HepG2 (cell line): ENCODE measurements around the gene RPL35. TPM values are rescaled to one million over a fixed set of nuclear protein-coding genes. Genes with fewer than 3 reads are reported as not detected.

Experiments used
- ATAC-seq: fragments of 200-7000 bp; cut with Tn5 transposase; 3 replicates; pipeline ENCODE4 v1.9.1; 2020; ENCODE audit warnings: mild to moderate bottlenecking, moderate library complexity
- BruUV-seq: library from RNA; stranded (reverse); fragments of 400-500 nt; replicated peaks from 2 replicates; lab custom pipeline; 2021; lab: Mats Ljungman, UMichigan
- CTCF ChIA-PET: fragments of 300-600 bp; formaldehyde crosslinking; extraction: SDS; loops from one replicate; lab custom pipeline; 2021; ENCODE audit warnings: low total read pairs, inconsistent platforms, low intra/inter-chr PET ratio; lab: Yijun Ruan, JAX
- POLR2A ChIA-PET: fragments of 350-600 bp; sonication (Branson Sonifier 250); formaldehyde crosslinking; loops from one replicate; lab custom pipeline; 2020; ENCODE audit warnings: antibody characterized with exemption, inconsistent platforms; lab: Yijun Ruan, JAX
- DNase-seq: peaks from one replicate; pipeline ENCODE4 v3.0.0-alpha.2; 2015; ENCODE audit warnings: low spot score
- FAIRE-seq: peaks from 3 replicates; lab custom pipeline; 2011; peaks lifted over from hg19 to GRCh38; lab: Jason Lieb, UNC
- H2AFZ ChIP-seq: one replicate; pipeline ENCODE4 v1.6.1; 2011; ENCODE audit warnings: low read length, inconsistent platforms
- H3K27ac ChIP-seq: fragments of 300-600 bp; 3 replicates; pipeline ENCODE4 v1.8.0; 2011; ENCODE audit warnings: mixed run types, mild to moderate bottlenecking, mixed read lengths, low read length, inconsistent platforms; ENCODE audit not compliant: insufficient read depth; ENCODE audit errors: extremely low read length
- H3K27me3 ChIP-seq, 2 experiments: fragments of 200-600 bp in 1 of 2; 2 replicates in 1 of 2; 3 replicates in 1 of 2; pipeline versions ENCODE4 v1.6.0 to v1.8.0; 2011; ENCODE audit warnings: low read length in 2 of 2, mild to moderate bottlenecking in 2 of 2, moderate library complexity in 2 of 2, inconsistent platforms in 1 of 2; ENCODE audit not compliant: insufficient read depth in 2 of 2, control insufficient read depth in 1 of 2
- H3K36me3 ChIP-seq, 2 experiments: fragments of 200-600 bp in 1 of 2; replicated peaks in 1 of 2; 2 replicates in 1 of 2; 3 replicates in 1 of 2; pipeline versions ENCODE4 v1.5.1 to v1.8.0; 2011; ENCODE audit warnings: low read length in 2 of 2, inconsistent platforms in 1 of 2; ENCODE audit not compliant: insufficient read depth in 2 of 2, control insufficient read depth in 1 of 2
- H3K4me1 ChIP-seq: 2 replicates; pipeline ENCODE4 v1.5.1; 2012; ENCODE audit warnings: low read length, inconsistent platforms; ENCODE audit not compliant: insufficient read depth
- H3K4me2 ChIP-seq: 2 replicates; pipeline ENCODE4 v1.6.0; 2011; ENCODE audit warnings: low read depth, low read length, inconsistent platforms
- H3K4me3 ChIP-seq, 3 experiments: fragments of 200-600 bp in 1 of 3; sonication (generic), shearing (Covaris generic) in 1 of 3; replicated peaks in 1 of 3; 2 replicates each; pipeline ENCODE4 v1.5.1; 2011 to 2016; ENCODE audit warnings: low read length in 3 of 3, inconsistent platforms in 2 of 3, low read depth in 2 of 3, mild to moderate bottlenecking in 2 of 3, control low read depth in 1 of 3, mixed read lengths in 1 of 3; ENCODE audit not compliant: insufficient read depth in 1 of 3
- H3K79me2 ChIP-seq: one replicate; pipeline ENCODE4 v1.6.1; 2011; ENCODE audit warnings: low read length, inconsistent platforms; ENCODE audit not compliant: insufficient read depth
- H3K9ac ChIP-seq: 2 replicates; pipeline ENCODE4 v1.6.0; 2011; ENCODE audit warnings: mild to moderate bottlenecking, low read depth, low read length, inconsistent platforms; ENCODE audit not compliant: insufficient read depth
- H3K9me3 ChIP-seq: 2 replicates; pipeline ENCODE4 v1.5.1; 2012; ENCODE audit warnings: mild to moderate bottlenecking, low read length
- H4K20me1 ChIP-seq: 2 replicates; pipeline ENCODE4 v1.6.0; 2011; ENCODE audit warnings: inconsistent platforms, mild to moderate bottlenecking, low read length, moderate library complexity; ENCODE audit not compliant: insufficient read depth
- CBX5 ChIP-seq: sonication (generic); formaldehyde crosslinking; IDR thresholded peaks from 2 replicates; pipeline ENCODE4 v1.4.0; 2020; ENCODE audit warnings: missing genetic modification reagents, borderline replicate concordance
- KDM1A ChIP-seq: IDR thresholded peaks from 2 replicates; pipeline ENCODE4 v1.6.1; 2016; ENCODE audit warnings: missing compliant biosample characterization
- ZNF260 ChIP-seq: sonication (generic); formaldehyde crosslinking; IDR thresholded peaks from 2 replicates; pipeline ENCODE4 v1.4.0; 2020; ENCODE audit warnings: missing genetic modification reagents, low read depth, mild to moderate bottlenecking, borderline replicate concordance
- WGBS: methylation state at CpG from one replicate; pipeline ENCODE4 v1.1.6; 2017; ENCODE audit warnings: low lambda C conversion rate; 5-methylcytosine and 5-hydroxymethylcytosine counted together
- in situ Hi-C: cut with HindIII; loops from 2 replicates; pipeline ENCODE4 v1.10.0; 2017; ENCODE audit warnings: low pct_unique_long_range_greater_than_20kb; ENCODE audit not compliant: extremely low pct_ligation_motif_present
- intact Hi-C: fragments of 100-400 bp; cut with micrococcal nuclease; formaldehyde crosslinking; loops from one replicate; pipeline ENCODE4 v1.10.0; 2022; ENCODE audit not compliant: unreplicated experiment
- polyA plus RNA-seq, 8 experiments: library from polyadenylated mRNA; depleted of rRNA in 3 of 8; stranded (reverse) in 7 of 8; unstranded in 1 of 8; fragments of >200 nt; fragmentation: Illumina TruSeq in 4 of 8; extraction: Trizol in 4 of 8; gene quantifications; 2 replicates each; pipeline versions ENCODE4 v1.2.1 to v1.2.3, GENCODE V29; 2011 to 2016; ENCODE audit warnings: low read depth in 4 of 8, missing spikeins in 1 of 8, mixed read lengths in 1 of 8; ENCODE audit not compliant: insufficient read depth in 1 of 8
- total RNA-seq, 5 experiments: library from RNA; depleted of rRNA; stranded (reverse); fragments of >200 nt; fragmentation: Illumina TruSeq; extraction: Trizol; gene quantifications; 2 replicates each; pipeline ENCODE4 v1.2.3, GENCODE V29; 2016; ENCODE audit warnings: low read depth in 1 of 5
- TF ChIP-seq, protein P1 (sequence below): sonication (generic); formaldehyde crosslinking; IDR thresholded peaks from 2 replicates; pipeline ENCODE4; 2020; ENCODE audit warnings: missing genetic modification reagents, mild to moderate bottlenecking, borderline replicate concordance

The RPL35 gene
- total and polyA plus RNA-seq, 2 of the 13 experiments (the other 11 are each of a cell fraction or from before 2014, with no cell fraction given) = 2,153 to 2,935 TPM

GRCh38 chr9:124886461-124886860 lies 24.7 kb upstream of the RPL35 start:
- in situ Hi-C loops = no loop called here
- CTCF ChIA-PET = no interaction called here
- Histone ChIP-seq H3K27me3 (no peaks in the 10 kb centered on the region), H3K4me3 (no peak overlapping the region), H3K9ac (no peak overlapping the region), H3K36me3 (peaks cover 26 to 65% of the 10 kb centered on the region in 2 experiments; a peak in 4 of 5 replicates), H2AFZ (no peak overlapping the region)
- POLR2A ChIA-PET = no interaction called here
- intact Hi-C loops = no loop called here
- no peak for TF ChIP-seq CBX5 (CRISPR knock-in tag)
- no peak for TF ChIP-seq ZNF260
- TF ChIP-seq, protein P1, sequence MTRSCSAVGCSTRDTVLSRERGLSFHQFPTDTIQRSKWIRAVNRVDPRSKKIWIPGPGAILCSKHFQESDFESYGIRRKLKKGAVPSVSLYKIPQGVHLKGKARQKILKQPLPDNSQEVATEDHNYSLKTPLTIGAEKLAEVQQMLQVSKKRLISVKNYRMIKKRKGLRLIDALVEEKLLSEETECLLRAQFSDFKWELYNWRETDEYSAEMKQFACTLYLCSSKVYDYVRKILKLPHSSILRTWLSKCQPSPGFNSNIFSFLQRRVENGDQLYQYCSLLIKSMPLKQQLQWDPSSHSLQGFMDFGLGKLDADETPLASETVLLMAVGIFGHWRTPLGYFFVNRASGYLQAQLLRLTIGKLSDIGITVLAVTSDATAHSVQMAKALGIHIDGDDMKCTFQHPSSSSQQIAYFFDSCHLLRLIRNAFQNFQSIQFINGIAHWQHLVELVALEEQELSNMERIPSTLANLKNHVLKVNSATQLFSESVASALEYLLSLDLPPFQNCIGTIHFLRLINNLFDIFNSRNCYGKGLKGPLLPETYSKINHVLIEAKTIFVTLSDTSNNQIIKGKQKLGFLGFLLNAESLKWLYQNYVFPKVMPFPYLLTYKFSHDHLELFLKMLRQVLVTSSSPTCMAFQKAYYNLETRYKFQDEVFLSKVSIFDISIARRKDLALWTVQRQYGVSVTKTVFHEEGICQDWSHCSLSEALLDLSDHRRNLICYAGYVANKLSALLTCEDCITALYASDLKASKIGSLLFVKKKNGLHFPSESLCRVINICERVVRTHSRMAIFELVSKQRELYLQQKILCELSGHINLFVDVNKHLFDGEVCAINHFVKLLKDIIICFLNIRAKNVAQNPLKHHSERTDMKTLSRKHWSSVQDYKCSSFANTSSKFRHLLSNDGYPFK (CRISPR knock-in tag) = no peak
- TF ChIP-seq, all 625 proteins: peak for 0
- Histone ChIP-seq H3K9me3 (no peaks in the 10 kb centered on the region), H3K79me2 (no peaks in the 10 kb centered on the region), H4K20me1 (no peaks in the 10 kb centered on the region), H3K27ac (no peak overlapping the region), H3K4me1 (no peaks in the 10 kb centered on the region), H3K4me2 (no peak overlapping the region)
- no TSS peak for BruUV-seq
- WGBS = 96% methylated on average over 10 of the region's 10 CpGs
- FAIRE-seq (no peak), DNase-seq (no peak), ATAC-seq (no peak)

- no peak for ATAC-seq
- intact Hi-C loops = no loop called here
These were observed 23.8 kb upstream of the RPL35 start for GRCh38 chr9:124885551-124885950.

More at GRCh38 chr9:124885551-124885950, 23.8 kb upstream of the RPL35 start:
- no peak overlapping the region for H2AFZ ChIP-seq
- TF ChIP-seq KDM1A (CRISPR knock-in tag) = no peak
- H3K4me1 ChIP-seq = no peaks in the 10 kb centered on the region
- BruUV-seq = no TSS peak
- ChIA-PET POLR2A (no interaction called here), CTCF (no interaction called here)
- no peaks in the 10 kb centered on the region for H3K79me2 ChIP-seq
- no peak overlapping the region for H3K27ac ChIP-seq
- H3K36me3 ChIP-seq = peaks cover 27 to 64% of the 10 kb centered on the region in 2 experiments; a peak in 4 of 5 replicates
- no peaks in the 10 kb centered on the region for H3K27me3 ChIP-seq
- H3K9me3 ChIP-seq = no peaks in the 10 kb centered on the region
- WGBS = 96% methylated on average over 4 of the region's 4 CpGs
- in situ Hi-C loops = no loop called here
- no peak overlapping the region for H3K4me3 ChIP-seq
- no peaks in the 10 kb centered on the region for H4K20me1 ChIP-seq
- FAIRE-seq (no peak), DNase-seq (no peak)
- no peak overlapping the region for H3K9ac ChIP-seq
- no peak overlapping the region for H3K4me2 ChIP-seq
